GM12878 (cell line): ENCODE data around the gene TEX22. TPM values are rescaled to one million over a fixed set of nuclear protein-coding genes. Genes with fewer than 3 reads are reported as not detected.

Source experiments
- ATAC-seq: fragments of 200-7000 bp; cut with Tn5 transposase; 3 replicates; pipeline ENCODE4 v1.9.1; 2020; ENCODE audit warnings: mild to moderate bottlenecking, moderate library complexity
- BruUV-seq: library from RNA; stranded (reverse); fragments of 400-500 nt; replicated peaks from 2 replicates; lab custom pipeline; 2021; lab: Mats Ljungman, UMichigan
- CTCF ChIA-PET: fragments of 300-600 bp; sonication (Branson Sonifier 250); formaldehyde crosslinking; extraction: SDS; loops from one replicate; lab custom pipeline; 2021; ENCODE audit warnings: inconsistent platforms; lab: Yijun Ruan, JAX
- POLR2A ChIA-PET: fragments of 350-600 bp; formaldehyde crosslinking; extraction: SDS; loops from one replicate; lab custom pipeline; 2021; ENCODE audit warnings: inconsistent platforms; lab: Charles Lee
- RAD21 ChIA-PET: fragments of 300-600 bp; sonication (Branson Sonifier 250); formaldehyde crosslinking; loops from one replicate; lab custom pipeline; 2023; ENCODE audit warnings: antibody characterized with exemption; ENCODE audit not compliant: unreplicated experiment; lab: Charles Lee
- SMC1A ChIA-PET: fragments of 300-600 bp; sonication (Branson Sonifier 250); formaldehyde crosslinking; loops from one replicate; lab custom pipeline; 2023; ENCODE audit not compliant: unreplicated experiment, uncharacterized antibody; lab: Charles Lee
- DNase-seq: peaks from one replicate; pipeline ENCODE4 v3.0.0-alpha.2; 2011; ENCODE audit warnings: low read depth, low spot score
- FAIRE-seq: peaks from 3 replicates; lab custom pipeline; 2011; peaks lifted over from hg19 to GRCh38; lab: Jason Lieb, UNC
- H2AFZ ChIP-seq: 2 replicates; pipeline ENCODE4 v1.6.0; 2011; ENCODE audit warnings: low read depth, low read length, control low read depth; ENCODE audit not compliant: control insufficient read depth
- H3K27ac ChIP-seq: 2 replicates; pipeline ENCODE4 v1.5.1; 2011; ENCODE audit warnings: control low read depth; ENCODE audit not compliant: control insufficient read depth, insufficient read depth
- H3K27me3 ChIP-seq, 2 experiments: replicated peaks in 1 of 2; 2 replicates each; pipeline versions ENCODE4 v1.6.0 to v1.6.1; 2011; ENCODE audit warnings: low read length in 1 of 2; ENCODE audit not compliant: control insufficient read depth in 2 of 2, insufficient read depth in 2 of 2
- H3K36me3 ChIP-seq, 2 experiments: 2 replicates each; pipeline ENCODE4 v1.5.1; 2011; ENCODE audit warnings: low read length in 1 of 2; ENCODE audit not compliant: control insufficient read depth in 2 of 2, insufficient read depth in 2 of 2
- H3K4me1 ChIP-seq: 2 replicates; pipeline ENCODE4 v1.6.1; 2011; ENCODE audit warnings: mild to moderate bottlenecking, low read length, moderate library complexity, mixed read lengths; ENCODE audit not compliant: control insufficient read depth, insufficient read depth
- H3K4me2 ChIP-seq: 2 replicates; pipeline ENCODE4 v1.6.0; 2011; ENCODE audit warnings: control low read depth; ENCODE audit not compliant: control insufficient read depth, insufficient read depth
- H3K4me3 ChIP-seq: fragments of 200-600 bp; sonication (generic); 2 replicates; pipeline ENCODE4 v1.5.1; 2016
- H3K79me2 ChIP-seq: 2 replicates; pipeline ENCODE4 v1.6.0; 2011; ENCODE audit warnings: low read length; ENCODE audit not compliant: control insufficient read depth, insufficient read depth
- H3K9ac ChIP-seq: 2 replicates; pipeline ENCODE4 v1.8.0; 2011; ENCODE audit warnings: low read length, control low read depth, mixed read lengths; ENCODE audit not compliant: control insufficient read depth, insufficient read depth
- H3K9me3 ChIP-seq: replicated peaks from 3 replicates; pipeline ENCODE4 v1.5.1; 2011; ENCODE audit warnings: mild to moderate bottlenecking, low read length; ENCODE audit not compliant: control insufficient read depth, insufficient read depth
- H4K20me1 ChIP-seq: 2 replicates; pipeline ENCODE4 v1.6.0; 2011; ENCODE audit not compliant: control insufficient read depth, insufficient read depth
- BCL3 ChIP-seq: IDR thresholded peaks from 2 replicates; pipeline ENCODE4 v1.6.1; 2011; ENCODE audit warnings: borderline replicate concordance, low read depth, mild to moderate bottlenecking, moderate library complexity, low read length; ENCODE audit not compliant: insufficient read depth, poor library complexity, severe bottlenecking
- MEF2B ChIP-seq: fragments of 450-650 bp; IDR thresholded peaks from 2 replicates; pipeline ENCODE4 v1.6.1; 2018; ENCODE audit warnings: mild to moderate bottlenecking, moderate library complexity; ENCODE audit not compliant: partially characterized antibody, poor library complexity, severe bottlenecking
- MTA3 ChIP-seq: IDR thresholded peaks from 2 replicates; pipeline ENCODE4 v1.6.1; 2012; ENCODE audit warnings: low read length, inconsistent platforms, borderline replicate concordance
- MXI1 ChIP-seq: fragments of 150-350 bp; IDR thresholded peaks from 2 replicates; pipeline ENCODE4 v1.6.1; 2011; ENCODE audit warnings: low read depth, mild to moderate bottlenecking, inconsistent platforms, low read length, improper control_type of control experiment
- PAX5 ChIP-seq: IDR thresholded peaks from 2 replicates; pipeline ENCODE4 v1.6.1; 2011; ENCODE audit warnings: low read depth, low read length, borderline replicate concordance
- PAX8 ChIP-seq: fragments of 450-650 bp; IDR thresholded peaks from 2 replicates; pipeline ENCODE4 v1.6.1; 2017; ENCODE audit warnings: mild to moderate bottlenecking, moderate library complexity
- PKNOX1 ChIP-seq: fragments of 450-650 bp; IDR thresholded peaks from 2 replicates; pipeline ENCODE4 v1.6.1; 2016; ENCODE audit warnings: mild to moderate bottlenecking
- SMAD1 ChIP-seq: fragments of 450-650 bp; IDR thresholded peaks from 2 replicates; pipeline ENCODE4 v1.6.1; 2018; ENCODE audit warnings: mild to moderate bottlenecking, low read depth; ENCODE audit not compliant: partially characterized antibody
- ZNF207 ChIP-seq: fragments of 450-650 bp; IDR thresholded peaks from 2 replicates; pipeline ENCODE4 v1.6.1; 2014; ENCODE audit warnings: antibody characterized with exemption, mild to moderate bottlenecking, borderline replicate concordance
- WGBS: methylation state at CpG from one replicate; pipeline ENCODE4 v1.1.6; 2016; ENCODE audit warnings: low lambda C conversion rate; ENCODE audit not compliant: insufficient replicate concordance, insufficient coverage; ENCODE audit errors: missing lambda C conversion rate; 5-methylcytosine and 5-hydroxymethylcytosine counted together
- in situ Hi-C: fragments of 300-500 bp; cut with MboI; formaldehyde crosslinking; loops from 9 replicates; pipeline ENCODE4 v1.14.3; 2018; ENCODE audit warnings: mixed read lengths
- intact Hi-C: fragments of 100-400 bp; cut with micrococcal nuclease; formaldehyde crosslinking; loops from one replicate; pipeline ENCODE4 v1.14.2; 2022; ENCODE audit not compliant: unreplicated experiment
- polyA plus RNA-seq, 11 experiments: library from polyadenylated mRNA; depleted of rRNA in 4 of 11; unstranded in 6 of 11; stranded (reverse) in 5 of 11; fragments of >200 nt; fragmentation: Nextera tagmentation in 4 of 11; fragmentation: Illumina TruSeq in 1 of 11; extraction: Ambion mirVana in 4 of 11; extraction: Trizol in 1 of 11; gene quantifications; 1 replicate in 1 of 11; 2 replicates in 10 of 11; pipeline versions ENCODE4 v1.2.1 to v1.2.3, GENCODE V29; 2011 to 2016; ENCODE audit warnings: inconsistent platforms in 2 of 11, missing spikeins in 2 of 11, low read depth in 1 of 11
- total RNA-seq, 4 experiments: library from RNA; depleted of rRNA in 3 of 4; stranded (reverse); fragments of >200 nt in 3 of 4; fragmentation: Illumina TruSeq in 1 of 4; extraction: Trizol in 1 of 4; gene quantifications; 2 replicates each; pipeline versions ENCODE4 v1.2.1 to v1.2.3, GENCODE V29; 2013 to 2021

Gene TEX22
- total and polyA plus RNA-seq, 10 of the 15 experiments (the other 5 are each of a cell fraction or from before 2014, with no cell fraction given): 0.02 to 4.0 (median 0.63) TPM; not detected in 1

GRCh38 chr14:105367116-105368031 lies 31.0 kb upstream of the TEX22 start:
- intact Hi-C loops: no loop called here
- BruUV-seq: no TSS peak
- Histone ChIP-seq H3K27ac (no peak overlapping the region), H2AFZ (no peak overlapping the region), H3K27me3 (no peaks in the 10 kb centered on the region), H3K9me3 (no peaks in the 10 kb centered on the region), H3K79me2 (no peaks in the 10 kb centered on the region), H3K9ac (no peak overlapping the region), H3K4me3 (no peak overlapping the region), H3K36me3 (peaks cover 0 to 1% of the 10 kb centered on the region in 2 experiments; a peak in 1 of 4 replicates), H4K20me1 (no peaks in the 10 kb centered on the region; the same call in 1 of the 2 replicates), H3K4me1 (no peaks in the 10 kb centered on the region), H3K4me2 (no peak overlapping the region)
- SMC1A ChIA-PET: no interaction called here
- DNase-seq (no peak), ATAC-seq (no peak), FAIRE-seq (no peak)
- WGBS: 82% methylated on average over 33 of the region's 34 CpGs
- TF ChIP-seq PKNOX1: no peak
- TF ChIP-seq ZNF207: no peak
- no peak for TF ChIP-seq MEF2B
- no peak for TF ChIP-seq MXI1
- no peak for TF ChIP-seq SMAD1
- TF ChIP-seq MTA3: no peak
- no peak for TF ChIP-seq PAX5
- TF ChIP-seq BCL3: no peak
- no peak for TF ChIP-seq PAX8
- in situ Hi-C loops: no loop called here
- POLR2A ChIA-PET: no interaction called here
- RAD21 ChIA-PET: interaction anchor here (1.0 kb wide), 1 partner anchor 114 kb away, joined by 3 read pairs; no protein-coding TSS in a partner anchor
- CTCF ChIA-PET: interaction anchor here (2.1 kb wide), 1 partner anchor 123 kb away, joined by 8 read pairs; no protein-coding TSS in a partner anchor
